Activated CD4-positive, CD25-positive, alpha-beta regulatory T cell treated with anti-CD3 and anti-CD28 coated beads, Interleukin-2, amount 50 U/mL, for 16 hours (primary cell): ENCODE measurements around the gene PIEZO1.
A peak's percentile ranks its signal among the peaks of the same experiment; 100 is the strongest.
"Not testable (repeated sequence)": the region's sequence is repeated elsewhere in the genome, so short reads cannot be mapped to it uniquely, and the experiment has no call there.

ENCODE experiments used
- DNase-seq: peaks from one replicate; pipeline ENCODE4 v3.0.0-alpha.2; 2020; ENCODE audit warnings: low read depth, low spot score

The PIEZO1 gene

GRCh38 chr16:88688013-88688778 is 96.8 kb downstream of the PIEZO1 start:
- no peak for DNase-seq

- DNase-seq = no peak
Measured at GRCh38 chr16:88687676-88688012, 97.4 kb downstream of the PIEZO1 start.

- DNase-seq = no peak
Measured at GRCh38 chr16:88687254-88687576, 97.8 kb downstream of the PIEZO1 start.

GRCh38 chr16:88686439-88687253 is 98.4 kb downstream of the PIEZO1 start, which contains the start of gene SNAI3:
TSS of gene SNAI3 (minus strand) at chr16:88686507. CDS start at chr16:88686406, 101 bp downstream.
- DNase-seq = peak; percentile 69

- no peak for DNase-seq
Measured at GRCh38 chr16:88686062-88686438, 99.0 kb downstream of the PIEZO1 start.

GRCh38 chr16:88685156-88686061 is 99.6 kb downstream of the PIEZO1 start:
- no peak for DNase-seq

GRCh38 chr16:88684569-88685155 is 100.4 kb downstream of the PIEZO1 start:
- no peak for DNase-seq

GRCh38 chr16:88681709-88682451 is 103.1 kb downstream of the PIEZO1 start:
- no peak for DNase-seq

GRCh38 chr16:88681084-88681680 is 103.8 kb downstream of the PIEZO1 start:
- DNase-seq = no peak

GRCh38 chr16:88680554-88681083 is 104.4 kb downstream of the PIEZO1 start:
- DNase-seq = no peak

- DNase-seq = no peak
Measured at GRCh38 chr16:88678224-88678979, 106.6 kb downstream of the PIEZO1 start.

- DNase-seq = no peak
Measured at GRCh38 chr16:88677721-88678120, 107.3 kb downstream of the PIEZO1 start.

GRCh38 chr16:88676502-88677242 is 108.3 kb downstream of the PIEZO1 start:
- DNase-seq = no peak

GRCh38 chr16:88673716-88674379 is 111.2 kb downstream of the PIEZO1 start:
- no peak for DNase-seq

GRCh38 chr16:88672776-88673175 is 112.2 kb downstream of the PIEZO1 start:
- DNase-seq = no peak

- no peak for DNase-seq
Measured at GRCh38 chr16:88671806-88672205, 113.2 kb downstream of the PIEZO1 start.

- no peak for DNase-seq
Measured at GRCh38 chr16:88669980-88670379, 115.0 kb downstream of the PIEZO1 start.

- DNase-seq = not testable (repeated sequence)
Measured at GRCh38 chr16:88669493-88669892, 115.5 kb downstream of the PIEZO1 start.
